G401 (cell line): ENCODE data around the gene FNIP2. TPM values are rescaled to one million over a fixed set of nuclear protein-coding genes. Genes with fewer than 3 reads are reported as not detected.
A peak's percentile ranks its signal among the peaks of the same experiment; 100 is the strongest.
"Not testable (repeated sequence)": the region's sequence is repeated elsewhere in the genome, so short reads cannot be mapped to it uniquely, and the experiment has no call there.

Experiments
- DNase-seq: peaks from one replicate; pipeline ENCODE4 v3.0.0-alpha.2; 2015; ENCODE audit warnings: low spot score
- in situ Hi-C: cut with HindIII; loops from 2 replicates; pipeline ENCODE4 v1.10.0; 2016; ENCODE audit warnings: low sequenced_read_pairs, mixed read lengths
- total RNA-seq: library from RNA; depleted of rRNA; stranded (reverse); fragments of >200 nt; shearing (Covaris generic); gene quantifications from 2 replicates; pipeline ENCODE4 v1.2.3, GENCODE V29; 2014

Gene FNIP2
- total RNA-seq, 1 experiment from 2014 or later, result 28.9 TPM

GRCh38 chr4:158786955-158787354 is 18.1 kb downstream of the FNIP2 start:
- DNase-seq, result no peak
- in situ Hi-C loops, result no loop called here

GRCh38 chr4:158787709-158788475 is 19.1 kb downstream of the FNIP2 start:
- in situ Hi-C loops, result no loop called here

GRCh38 chr4:158788516-158788915 is 19.7 kb downstream of the FNIP2 start:
- no peak for DNase-seq
- in situ Hi-C loops, result no loop called here

More at GRCh38 chr4:158787709-158788475, 19.1 kb downstream of the FNIP2 start:
- no peak for DNase-seq

GRCh38 chr4:158789853-158790252 is 21.0 kb downstream of the FNIP2 start:
- in situ Hi-C loops, result no loop called here

GRCh38 chr4:158793021-158793420 is 24.2 kb downstream of the FNIP2 start:
- no peak for DNase-seq

More at GRCh38 chr4:158789853-158790252, 21.0 kb downstream of the FNIP2 start:
- DNase-seq, result no peak

GRCh38 chr4:158793430-158793829 is 24.6 kb downstream of the FNIP2 start:
- DNase-seq, in situ Hi-C loops: not testable (repeated sequence)

More at GRCh38 chr4:158793021-158793420, 24.2 kb downstream of the FNIP2 start:
- in situ Hi-C loops, result no loop called here

- in situ Hi-C loops, result no loop called here
- no peak for DNase-seq
Observed at GRCh38 chr4:158796370-158797140, 27.7 kb downstream of the FNIP2 start.

- in situ Hi-C loops, result no loop called here
- DNase-seq, result no peak
Observed at GRCh38 chr4:158798062-158798461, 29.2 kb downstream of the FNIP2 start.

- DNase-seq, result no peak
- in situ Hi-C loops, result no loop called here
Observed at GRCh38 chr4:158799013-158799770, 30.4 kb downstream of the FNIP2 start.

- in situ Hi-C loops, result no loop called here
- DNase-seq, result no peak
Observed at GRCh38 chr4:158799856-158800255, 31.0 kb downstream of the FNIP2 start.

GRCh38 chr4:158801066-158801465 is 32.2 kb downstream of the FNIP2 start:
- no peak for DNase-seq
- in situ Hi-C loops, result no loop called here

- in situ Hi-C loops, result no loop called here
- no peak for DNase-seq
Observed at GRCh38 chr4:158801677-158802076, 32.9 kb downstream of the FNIP2 start.

- no peak for DNase-seq
- in situ Hi-C loops, result no loop called here
Observed at GRCh38 chr4:158802914-158803313, 34.1 kb downstream of the FNIP2 start.

- in situ Hi-C loops, result no loop called here
- DNase-seq, result peak; percentile 63
Observed at GRCh38 chr4:158805635-158806471, 37.0 kb downstream of the FNIP2 start.

GRCh38 chr4:158807691-158808090 is 38.9 kb downstream of the FNIP2 start:
- in situ Hi-C loops, result no loop called here
- DNase-seq, result no peak

- no peak for DNase-seq
- in situ Hi-C loops, result no loop called here
Observed at GRCh38 chr4:158808399-158808798, 39.6 kb downstream of the FNIP2 start.

- DNase-seq, in situ Hi-C loops: not testable (repeated sequence)
Observed at GRCh38 chr4:158809208-158809607, 40.4 kb downstream of the FNIP2 start.

GRCh38 chr4:158809611-158810486 is 41.0 kb downstream of the FNIP2 start:
- in situ Hi-C loops, result no loop called here
- no peak for DNase-seq
